H1 (cell line): Measurements from ENCODE around the gene BASP1. TPM values are rescaled to one million over a fixed set of nuclear protein-coding genes. Genes with fewer than 3 reads are reported as not detected.

Source experiments
- CTCF ChIA-PET: fragments of 300-600 bp; sonication (Branson Sonifier 250); formaldehyde crosslinking; loops from one replicate; lab custom pipeline; 2021; ENCODE audit not compliant: partially characterized antibody; lab: Charles Lee
- POLR2A ChIA-PET: fragments of 300-600 bp; sonication (Branson Sonifier 250); formaldehyde crosslinking; loops from one replicate; lab custom pipeline; 2021; ENCODE audit warnings: inconsistent platforms; ENCODE audit not compliant: partially characterized antibody; lab: Charles Lee
- DNase-seq, 2 experiments: peaks; one replicate each; pipeline versions ENCODE4 v3.0.0 to v3.0.0-alpha.2; 2010 to 2022; ENCODE audit warnings: low spot score in 2 of 2, low read depth in 1 of 2, mixed read lengths in 1 of 2
- FAIRE-seq: peaks from 2 replicates; lab custom pipeline; 2011; peaks lifted over from hg19 to GRCh38; lab: Jason Lieb, UNC
- H2AFZ ChIP-seq: 2 replicates; pipeline ENCODE4 v1.8.1; 2012; ENCODE audit warnings: low read length, inconsistent platforms
- H2AK5ac ChIP-seq: 2 replicates; pipeline ENCODE4 v1.6.1; 2013; ENCODE audit warnings: low read depth, low read length
- H2BK120ac ChIP-seq: replicated peaks from 2 replicates; pipeline ENCODE3; 2013; ENCODE audit warnings: low read depth, low read length, inconsistent platforms
- H2BK12ac ChIP-seq: 2 replicates; pipeline ENCODE4 v1.6.1; 2013; ENCODE audit warnings: low read depth, low read length
- H2BK15ac ChIP-seq: 2 replicates; pipeline ENCODE4 v1.6.1; 2013; ENCODE audit warnings: low read length
- H2BK20ac ChIP-seq: 2 replicates; pipeline ENCODE4 v1.6.1; 2013; ENCODE audit warnings: low read length
- H2BK5ac ChIP-seq: 2 replicates; pipeline ENCODE4 v1.6.1; 2013; ENCODE audit warnings: low read depth, low read length
- H3K14ac ChIP-seq: 2 replicates; pipeline ENCODE4 v1.6.1; 2013; ENCODE audit warnings: inconsistent platforms; ENCODE audit not compliant: insufficient read length
- H3K18ac ChIP-seq: 2 replicates; pipeline ENCODE4 v1.6.1; 2013; ENCODE audit warnings: low read length; ENCODE audit errors: extremely low read depth
- H3K23ac ChIP-seq: 2 replicates; pipeline ENCODE4 v1.6.1; 2013; ENCODE audit warnings: inconsistent platforms; ENCODE audit not compliant: insufficient read length
- H3K23me2 ChIP-seq: 2 replicates; pipeline ENCODE4 v1.6.1; 2013; ENCODE audit warnings: low read depth, low read length
- H3K27ac ChIP-seq: 2 replicates; pipeline ENCODE4 v1.6.1; 2011; ENCODE audit warnings: low read depth, low read length, inconsistent platforms
- H3K27me3 ChIP-seq, 4 experiments: replicated peaks in 1 of 4; 1 replicate in 1 of 4; 2 replicates in 3 of 4; pipeline versions ENCODE4 v1.6.1 to v1.8.1; 2011 to 2013; ENCODE audit warnings: low read length in 3 of 4, mild to moderate bottlenecking in 3 of 4, inconsistent platforms in 2 of 4, mixed read lengths in 2 of 4, moderate library complexity in 1 of 4; ENCODE audit not compliant: control insufficient read depth in 3 of 4, insufficient read depth in 3 of 4; ENCODE audit errors: extremely low read depth in 1 of 4
- H3K36me3 ChIP-seq, 4 experiments: 2 replicates each; pipeline versions ENCODE4 v1.6.1 to v1.8.1; 2011 to 2013; ENCODE audit warnings: mild to moderate bottlenecking in 4 of 4, low read length in 3 of 4, moderate library complexity in 2 of 4, control low read depth in 1 of 4, inconsistent platforms in 1 of 4; ENCODE audit not compliant: insufficient read depth in 4 of 4, control insufficient read depth in 2 of 4
- H3K4ac ChIP-seq: replicated peaks from 2 replicates; pipeline ENCODE3; 2013; ENCODE audit warnings: low read length, low read depth, mixed read lengths, inconsistent platforms; ENCODE audit not compliant: insufficient read length
- H3K4me1 ChIP-seq, 4 experiments: replicated peaks in 1 of 4; 1 replicate in 1 of 4; 2 replicates in 3 of 4; pipeline versions ENCODE4 v1.6.1 to v1.8.1; 2011 to 2013; ENCODE audit warnings: low read length in 3 of 4, inconsistent platforms in 2 of 4, mixed read lengths in 1 of 4; ENCODE audit not compliant: insufficient read depth in 4 of 4, control insufficient read depth in 3 of 4
- H3K4me2 ChIP-seq, 2 experiments: 2 replicates each; pipeline versions ENCODE4 v1.6.1 to v1.8.1; 2011 to 2013; ENCODE audit warnings: low read depth in 2 of 2, low read length in 2 of 2, control low read depth in 1 of 2, inconsistent platforms in 1 of 2, mild to moderate bottlenecking in 1 of 2; ENCODE audit not compliant: insufficient read depth in 1 of 2
- H3K4me3 ChIP-seq, 4 experiments: fragments of 200-600, 300-600 bp in 1 of 4; sonication (generic), shearing (Covaris generic), sonication (Bioruptor Twin) in 1 of 4; 2 replicates each; pipeline versions ENCODE4 v1.5.1 to v1.8.1; 2011 to 2016; ENCODE audit warnings: low read length in 4 of 4, low read depth in 3 of 4, control low read depth in 2 of 4, inconsistent platforms in 2 of 4, mild to moderate bottlenecking in 2 of 4, mixed read lengths in 1 of 4, moderate library complexity in 1 of 4; ENCODE audit not compliant: insufficient read depth in 2 of 4; ENCODE audit errors: extremely low read depth in 1 of 4
- H3K56ac ChIP-seq: replicated peaks from 2 replicates; pipeline ENCODE3; 2013; ENCODE audit warnings: low read depth, mild to moderate bottlenecking, mixed read lengths, low read length, inconsistent platforms; ENCODE audit not compliant: insufficient read length
- H3K79me1 ChIP-seq: 2 replicates; pipeline ENCODE4 v1.6.1; 2013; ENCODE audit warnings: low read depth, low read length, control low read depth
- H3K79me2 ChIP-seq, 2 experiments: 2 replicates each; pipeline versions ENCODE4 v1.6.1 to v1.8.1; 2012 to 2013; ENCODE audit warnings: low read length in 2 of 2, mild to moderate bottlenecking in 2 of 2, inconsistent platforms in 1 of 2; ENCODE audit not compliant: insufficient read depth in 2 of 2, control insufficient read depth in 1 of 2
- H3K9ac ChIP-seq, 4 experiments: replicated peaks in 1 of 4; 1 replicate in 1 of 4; 2 replicates in 3 of 4; pipeline versions ENCODE4 v1.6.1 to v1.8.1; 2011 to 2013; ENCODE audit warnings: low read depth in 3 of 4, low read length in 3 of 4, control low read depth in 2 of 4, mild to moderate bottlenecking in 2 of 4, moderate library complexity in 2 of 4, inconsistent platforms in 1 of 4; ENCODE audit errors: extremely low read depth in 1 of 4
- H3K9me3 ChIP-seq, 2 experiments: 2 replicates each; pipeline versions ENCODE4 v1.6.1 to v1.8.1; 2012 to 2013; ENCODE audit warnings: mild to moderate bottlenecking in 2 of 2, moderate library complexity in 2 of 2, control low read depth in 1 of 2, inconsistent platforms in 1 of 2, low read depth in 1 of 2, low read length in 1 of 2, mixed read lengths in 1 of 2; ENCODE audit not compliant: insufficient read depth in 2 of 2
- H4K20me1 ChIP-seq, 2 experiments: replicated peaks in 1 of 2; 2 replicates each; pipeline versions ENCODE3 to v1.8.1; 2011 to 2013; ENCODE audit warnings: inconsistent platforms in 2 of 2, low read length in 2 of 2, mild to moderate bottlenecking in 1 of 2; ENCODE audit not compliant: insufficient read depth in 2 of 2, control insufficient read depth in 1 of 2
- H4K5ac ChIP-seq: 2 replicates; pipeline ENCODE4 v1.6.1; 2013; ENCODE audit warnings: low read length, low read depth, mixed read lengths, inconsistent platforms; ENCODE audit not compliant: insufficient read length
- H4K8ac ChIP-seq: 2 replicates; pipeline ENCODE4 v1.8.0; 2013; ENCODE audit warnings: mild to moderate bottlenecking, moderate library complexity, low read length, inconsistent platforms; ENCODE audit not compliant: insufficient read depth; ENCODE audit errors: extremely low read depth
- H4K91ac ChIP-seq: replicated peaks from 2 replicates; pipeline ENCODE3; 2013; ENCODE audit warnings: low read length, mixed read lengths, inconsistent platforms; ENCODE audit not compliant: insufficient read length
- CBX8 ChIP-seq: fragments of 300-800, 300-1000 bp; sonication (generic); IDR thresholded peaks from 2 replicates; pipeline ENCODE4 v1.7.1; 2016; ENCODE audit warnings: low read depth, low read length, borderline replicate concordance
- FOSL1 ChIP-seq: IDR thresholded peaks from 2 replicates; pipeline ENCODE4 v1.6.1; 2011; ENCODE audit warnings: mild to moderate bottlenecking, low read depth, low read length, moderate library complexity; ENCODE audit not compliant: insufficient read depth
- RBBP5 ChIP-seq: IDR thresholded peaks from 2 replicates; pipeline ENCODE4 v1.7.1; 2012; ENCODE audit warnings: low read depth, mild to moderate bottlenecking, inconsistent platforms, low read length, moderate library complexity, borderline replicate concordance
- YY1 ChIP-seq: IDR thresholded peaks from 2 replicates; pipeline ENCODE4 v1.6.1; 2011; ENCODE audit warnings: low read depth, mild to moderate bottlenecking, low read length
- WGBS, 2 experiments: shearing (Covaris generic) in 1 of 2; methylation state at CpG; one replicate each; pipeline versions ENCODE4 v1.1.6 to v1.1.7; 2013 to 2015; ENCODE audit warnings: low lambda C conversion rate in 2 of 2, mixed read lengths in 2 of 2, inconsistent platforms in 1 of 2, low coverage in 1 of 2, missing lambda C conversion rate in 1 of 2; ENCODE audit not compliant: insufficient replicate concordance in 2 of 2, insufficient coverage in 1 of 2, insufficient read length in 1 of 2; ENCODE audit errors: extremely low coverage in 1 of 2, missing lambda C conversion rate in 1 of 2; 5-methylcytosine and 5-hydroxymethylcytosine counted together
- polyA plus RNA-seq, 7 experiments: library from polyadenylated mRNA; depleted of rRNA in 3 of 7; stranded (reverse) in 5 of 7; unstranded in 2 of 7; fragments of >200 nt in 5 of 7; fragments of 200-250 nt in 2 of 7; gene quantifications; 1 replicate in 5 of 7; 2 replicates in 1 of 7; 4 replicates in 1 of 7; pipeline versions ENCODE4 v1.2.1 to v1.2.3, GENCODE V29; 2011 to 2013; ENCODE audit warnings: missing spikeins in 2 of 7, mixed read lengths in 2 of 7
- total RNA-seq: library from RNA; stranded (reverse); fragmentation: NEBNext Ultra II Directional; extraction: Animal tissue kit (Norgen Biotek cat#: 25700); gene quantifications from 2 replicates; pipeline ENCODE4 v1.2.1, GENCODE V29; 2021

The BASP1 gene
- total and polyA plus RNA-seq, 2 of the 8 experiments (the other 6 are each of a cell fraction or from before 2014, with no cell fraction given), result 95.2 to 104 TPM

DNA sequence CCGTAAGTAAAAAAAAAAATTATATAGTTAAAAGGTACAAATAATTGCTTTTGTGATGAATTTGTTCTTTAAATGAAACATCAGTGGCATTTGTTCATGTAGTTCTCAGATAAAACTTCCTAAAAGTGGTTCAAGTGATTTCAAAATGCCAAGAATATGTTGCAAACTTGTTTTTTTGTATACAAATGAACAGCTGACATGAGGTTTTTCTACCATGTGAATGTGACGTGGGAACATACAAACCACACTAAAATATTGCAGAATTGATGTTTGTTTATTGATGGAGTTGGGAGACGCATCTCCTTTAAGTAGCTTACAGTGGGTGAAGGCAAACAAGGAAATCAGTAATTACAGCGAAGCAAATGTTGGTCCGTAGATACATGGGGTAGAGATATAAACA lies 16.9 kb downstream of the BASP1 start:
- Histone ChIP-seq H4K91ac (no peak overlapping the region), H2BK5ac (no peak overlapping the region), H4K8ac (no peak overlapping the region), H4K5ac (no peak overlapping the region), H3K27ac (no peak overlapping the region), H4K20me1 (peaks cover 2 to 15% of the 10 kb centered on the region in 2 experiments), H3K79me2 (peaks cover 3 to 90% of the 10 kb centered on the region in 2 experiments), H3K23me2 (no peaks in the 10 kb centered on the region), H2BK15ac (no peak overlapping the region), H3K4me3 (no peak overlapping the region), H3K14ac (no peak overlapping the region), H3K56ac (no peak overlapping the region), H3K23ac (no peak overlapping the region), H3K36me3 (peaks cover 0 to 16% (median 2%) of the 10 kb centered on the region in 4 experiments; a peak in 3 of 8 replicates), H2BK12ac (no peak overlapping the region), H3K4me1 (peaks cover 0 to 5% (median 0%) of the 10 kb centered on the region in 4 experiments; a peak in 1 of 7 replicates), H3K4me2 (no peak overlapping the region), H2BK20ac (no peak overlapping the region), H3K18ac (no peak overlapping the region), H2BK120ac (no peak overlapping the region), H3K9me3 (no peaks in the 10 kb centered on the region), H3K9ac (no peak overlapping the region), H3K4ac (no peak overlapping the region), H3K79me1 (peaks cover 3% of the 10 kb centered on the region; the same call in 1 of the 2 replicates), H2AFZ (no peak overlapping the region), H2AK5ac (no peak overlapping the region), H3K27me3 (no peaks in the 10 kb centered on the region)
- CTCF ChIA-PET, result interaction anchor here (2.2 kb wide), 1 partner anchor 8 kb away, joined by 6 read pairs; no protein-coding TSS in a partner anchor
- POLR2A ChIA-PET, result no interaction called here
- DNase-seq (no peak), FAIRE-seq (no peak)
- WGBS, 2 experiments, result 89% methylated on average over 5 of the region's 5 CpGs; no CpG with 5 or more reads in 1 of the 2 experiments
- TF ChIP-seq CBX8 (no peak), FOSL1 (no peak), RBBP5 (no peak), YY1 (no peak)
